Lung (tissue), 12 donors: ENCODE measurements around the gene ACOT13. TPM values are rescaled to one million over a fixed set of nuclear protein-coding genes. Genes with fewer than 3 reads are reported as not detected.
"Not testable (repeated sequence)": the region's sequence is repeated elsewhere in the genome, so short reads cannot be mapped to it uniquely, and the experiment has no call there.

ENCODE experiments used
- ATAC-seq: fragments of 200-7000 bp; cut with Tn5 transposase; one replicate; pipeline ENCODE4 v1.9.1; 2020; ENCODE audit warnings: moderate number of reproducible peaks; ENCODE audit not compliant: insufficient read depth, low FRiP score
- DNase-seq, 3 donors: peaks; one replicate each; pipeline ENCODE4 v3.0.0-alpha.2; 2013 to 2017
- H3K27ac ChIP-seq, 2 donors: one replicate each; pipeline ENCODE4 v1.5.1; 2013; ENCODE audit warnings: mild to moderate bottlenecking in 2 of 2, moderate library complexity in 2 of 2, control low read depth in 1 of 2, inconsistent platforms in 1 of 2, low read depth in 1 of 2, low read length in 1 of 2
- H3K27me3 ChIP-seq, 3 donors: one replicate each; pipeline ENCODE4 v1.5.1; 2013; ENCODE audit warnings: low read length in 2 of 3; ENCODE audit not compliant: control insufficient read depth in 3 of 3, insufficient read depth in 3 of 3
- H3K36me3 ChIP-seq, 4 donors: one replicate each; pipeline ENCODE4 v1.5.1; 2013; ENCODE audit warnings: low read length in 4 of 4, mild to moderate bottlenecking in 1 of 4, moderate library complexity in 1 of 4; ENCODE audit not compliant: control insufficient read depth in 4 of 4, insufficient read depth in 4 of 4
- H3K4me1 ChIP-seq, 5 donors: one replicate each; pipeline ENCODE4 v1.5.1; 2013; ENCODE audit warnings: low read length in 5 of 5, mild to moderate bottlenecking in 2 of 5, moderate library complexity in 1 of 5; ENCODE audit not compliant: control insufficient read depth in 5 of 5, insufficient read depth in 5 of 5
- H3K4me3 ChIP-seq: one replicate; pipeline ENCODE4 v1.5.1; 2013; ENCODE audit warnings: mild to moderate bottlenecking, control low read depth, moderate library complexity
- H3K9ac ChIP-seq, 2 donors: one replicate each; pipeline ENCODE4 v1.5.1; 2013; ENCODE audit warnings: low read length in 2 of 2, control low read depth in 1 of 2; ENCODE audit not compliant: insufficient read depth in 1 of 2
- H3K9me3 ChIP-seq, 4 donors: one replicate each; pipeline ENCODE4 v1.5.1; 2013; ENCODE audit warnings: low read length in 3 of 4, mild to moderate bottlenecking in 1 of 4, moderate library complexity in 1 of 4; ENCODE audit not compliant: control insufficient read depth in 4 of 4, insufficient read depth in 3 of 4
- WGBS, 2 donors: extraction: QIAGEN DNeasy Blood & Tissue Kit; methylation state at CpG; one replicate each; pipeline ENCODE4 v1.1.7; 2013; 5-methylcytosine and 5-hydroxymethylcytosine counted together
- polyA plus RNA-seq, 2 donors: library from polyadenylated mRNA; stranded (reverse); fragments of 200-250 nt; gene quantifications; one replicate each; pipeline ENCODE4 v1.2.1, GENCODE V29; 2013
- total RNA-seq, 2 donors: library from RNA; depleted of rRNA in 1 of 2; stranded (reverse); fragments of >200 nt in 1 of 2; gene quantifications; one replicate each; pipeline ENCODE4 v1.2.1, GENCODE V29; 2014 to 2021
- TF ChIP-seq, protein P1 (sequence below): IDR thresholded peaks from 2 replicates; pipeline ENCODE4 v1.5.1; 2012; ENCODE audit warnings: mild to moderate bottlenecking; ENCODE audit errors: control extremely low read depth, extremely low read depth
- donor health status: control.
- donor health status: control.
- donor health status: Bipolar disorder and iron deficiency.
- donor health status: healthy.
- donor health status: DM: yes; HTN: yes; CAD: no.

ACOT13 gene
- total and polyA plus RNA-seq, 4 donors: 4.7 to 59.3 (median 14.3) TPM

DNA sequence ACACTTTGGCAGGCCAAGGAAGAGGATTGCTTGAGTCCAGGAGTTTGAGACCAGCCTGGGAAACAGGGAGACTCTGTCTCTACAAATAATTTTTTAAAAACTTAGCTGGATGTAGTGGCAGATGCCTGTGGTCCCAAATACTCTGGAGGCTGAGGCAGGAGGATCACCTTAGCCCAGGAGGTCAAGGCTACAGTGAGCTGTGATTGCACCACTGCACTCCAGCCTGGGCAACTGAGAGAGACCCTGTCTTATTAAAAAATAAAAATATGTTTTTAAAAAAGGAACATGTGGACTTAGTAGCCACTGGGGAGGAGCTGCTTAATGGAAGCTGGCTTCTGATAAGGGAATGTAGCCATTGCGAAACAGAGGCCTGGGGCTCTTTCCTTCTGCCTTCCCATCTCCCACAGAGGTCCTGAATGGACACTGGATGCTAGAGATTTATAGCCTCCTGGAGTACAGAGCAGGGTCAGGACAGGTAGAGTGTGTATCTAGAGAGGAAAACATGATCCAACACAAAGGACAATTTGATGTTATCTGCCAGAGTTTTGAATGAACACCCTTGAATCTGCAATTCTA lies 86.1 kb downstream of the ACOT13 start:
- Histone ChIP-seq H3K4me1 (peaks cover 0 to under 1% (median 0%) of the 10 kb centered on the region in 5 donors), H3K4me3 (no peak overlapping the region), H3K9me3 (no peaks in the 10 kb centered on the region), H3K27ac (no peak overlapping the region), H3K36me3 (no peaks in the 10 kb centered on the region), H3K9ac (no peak overlapping the region), H3K27me3 (no peaks in the 10 kb centered on the region)
- ATAC-seq (no peak), DNase-seq (no peak)
- TF ChIP-seq, protein P1, sequence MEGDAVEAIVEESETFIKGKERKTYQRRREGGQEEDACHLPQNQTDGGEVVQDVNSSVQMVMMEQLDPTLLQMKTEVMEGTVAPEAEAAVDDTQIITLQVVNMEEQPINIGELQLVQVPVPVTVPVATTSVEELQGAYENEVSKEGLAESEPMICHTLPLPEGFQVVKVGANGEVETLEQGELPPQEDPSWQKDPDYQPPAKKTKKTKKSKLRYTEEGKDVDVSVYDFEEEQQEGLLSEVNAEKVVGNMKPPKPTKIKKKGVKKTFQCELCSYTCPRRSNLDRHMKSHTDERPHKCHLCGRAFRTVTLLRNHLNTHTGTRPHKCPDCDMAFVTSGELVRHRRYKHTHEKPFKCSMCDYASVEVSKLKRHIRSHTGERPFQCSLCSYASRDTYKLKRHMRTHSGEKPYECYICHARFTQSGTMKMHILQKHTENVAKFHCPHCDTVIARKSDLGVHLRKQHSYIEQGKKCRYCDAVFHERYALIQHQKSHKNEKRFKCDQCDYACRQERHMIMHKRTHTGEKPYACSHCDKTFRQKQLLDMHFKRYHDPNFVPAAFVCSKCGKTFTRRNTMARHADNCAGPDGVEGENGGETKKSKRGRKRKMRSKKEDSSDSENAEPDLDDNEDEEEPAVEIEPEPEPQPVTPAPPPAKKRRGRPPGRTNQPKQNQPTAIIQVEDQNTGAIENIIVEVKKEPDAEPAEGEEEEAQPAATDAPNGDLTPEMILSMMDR: no peak
- 89 to 90% methylated on average over 1 of the region's 1 CpG for WGBS, 2 donors

DNA sequence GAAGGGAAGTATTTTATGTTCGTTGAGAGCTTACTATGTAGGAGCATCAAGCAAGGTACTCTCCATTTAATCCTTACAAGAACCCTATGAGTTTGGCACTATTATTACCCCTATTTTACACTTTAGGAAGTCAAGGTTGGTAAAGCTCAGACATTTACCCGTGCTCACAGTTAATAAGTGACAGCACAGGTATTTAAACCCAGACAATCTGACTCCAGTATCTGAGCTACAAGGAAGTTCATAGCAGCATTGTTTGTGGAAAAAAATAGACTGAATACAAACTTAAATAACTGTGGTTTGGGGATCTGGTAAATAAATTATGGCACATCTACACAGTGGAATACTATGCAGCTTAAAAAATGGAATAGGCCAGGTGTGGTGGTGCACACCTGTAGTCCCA lies 86.7 kb downstream of the ACOT13 start:
- no peaks in the 10 kb centered on the region for H3K36me3 ChIP-seq
- no peak overlapping the region for H3K27ac ChIP-seq
- no peak overlapping the region for H3K4me3 ChIP-seq
- WGBS, 2 donors: 85 to 89% methylated on average over 2 of the region's 2 CpGs
- H3K9ac ChIP-seq: no peak overlapping the region
- TF ChIP-seq, protein P1: no peak
- no peak for ATAC-seq
- no peaks in the 10 kb centered on the region for H3K9me3 ChIP-seq
- H3K4me1 ChIP-seq: peaks cover 0 to 5% (median 0%) of the 10 kb centered on the region in 5 donors
- H3K27me3 ChIP-seq: no peaks in the 10 kb centered on the region
- no peak for DNase-seq

- not testable (repeated sequence) for H3K9ac ChIP-seq, DNase-seq, H3K27me3 ChIP-seq, H3K27ac ChIP-seq, ATAC-seq, H3K9me3 ChIP-seq, H3K36me3 ChIP-seq, H3K4me1 ChIP-seq, H3K4me3 ChIP-seq
- WGBS, 2 donors: 84 to 91% methylated on average over 4 of the region's 4 CpGs
Measured at GRCh38 chr6:24754378-24754777, 87.5 kb downstream of the ACOT13 start.

Other genes starting within 250 kb of the ACOT13 start
- gene GPLD1, start 177.5 kb upstream of the ACOT13 start, total RNA-seq: 1 to 10 TPM; 2.2 to 3.8 TPM
- gene GPLD1, start 177.5 kb upstream of the ACOT13 start, polyA plus RNA-seq: 1 to 10 TPM in 1 of 2 donors, under 1 TPM in 1; 0.45 to 1.1 TPM
- 10 to 100 TPM; 11.2 to 12.8 TPM for gene ALDH5A1, start 172.1 kb upstream of the ACOT13 start, total RNA-seq
- gene ALDH5A1, start 172.1 kb upstream of the ACOT13 start, polyA plus RNA-seq: 1 to 10 TPM; 3.1 to 7.7 TPM
- gene KIAA0319, start 20.9 kb upstream of the ACOT13 start, total RNA-seq: 1 to 10 TPM; 1.1 to 2.9 TPM
- under 1 TPM; 0.38 to 0.59 TPM for gene KIAA0319, start 20.9 kb upstream of the ACOT13 start, polyA plus RNA-seq
- gene TDP2, start 178 bp upstream of the ACOT13 start, total RNA-seq: 10 to 100 TPM; 36.8 to 56.8 TPM
- gene TDP2, start 178 bp upstream of the ACOT13 start, polyA plus RNA-seq: 10 to 100 TPM; 40.7 to 42.9 TPM
- 100 to 1,000 TPM in 1 of 2 donors, 10 to 100 TPM in 1; 71.8 to 123 TPM for gene C6orf62, start 52.1 kb downstream of the ACOT13 start, total RNA-seq
- 10 to 100 TPM; 79.3 to 80.9 TPM for gene C6orf62, start 52.1 kb downstream of the ACOT13 start, polyA plus RNA-seq
- gene GMNN, start 107.9 kb downstream of the ACOT13 start, total RNA-seq: 10 to 100 TPM; 15.5 to 18.3 TPM
- gene GMNN, start 107.9 kb downstream of the ACOT13 start, polyA plus RNA-seq: 10 to 100 TPM; 11.4 to 12.1 TPM
- gene ARMH2, start 131.8 kb downstream of the ACOT13 start, total RNA-seq: 1 to 10 TPM; 1.5 to 3.2 TPM
- 1 to 10 TPM in 1 of 2 donors, under 1 TPM in 1; 0.56 to 1.1 TPM for gene ARMH2, start 131.8 kb downstream of the ACOT13 start, polyA plus RNA-seq